ENCODE measurements around the gene CLCN3.

- no peak for TF ChIP-seq POLR2A (IDR thresholded peaks at IDR 0.05)
- TF ChIP-seq CTCF (IDR thresholded peaks at IDR 0.05) = no peak
- TF ChIP-seq EP300 (IDR thresholded peaks at IDR 0.05) = no peak
Observed at GRCh38 chr4:169650227-169650936, 30.0 kb downstream of the CLCN3 start.
